COLO829 (cell line): ENCODE data around the gene EP300.
"Not testable (repeated sequence)": the region's sequence is repeated elsewhere in the genome, so short reads cannot be mapped to it uniquely, and the experiment has no call there.

Source experiments
- DNase-seq: peaks from one replicate; pipeline ENCODE4 v3.0.0; 2012; ENCODE audit warnings: low spot score

Gene EP300

DNA sequence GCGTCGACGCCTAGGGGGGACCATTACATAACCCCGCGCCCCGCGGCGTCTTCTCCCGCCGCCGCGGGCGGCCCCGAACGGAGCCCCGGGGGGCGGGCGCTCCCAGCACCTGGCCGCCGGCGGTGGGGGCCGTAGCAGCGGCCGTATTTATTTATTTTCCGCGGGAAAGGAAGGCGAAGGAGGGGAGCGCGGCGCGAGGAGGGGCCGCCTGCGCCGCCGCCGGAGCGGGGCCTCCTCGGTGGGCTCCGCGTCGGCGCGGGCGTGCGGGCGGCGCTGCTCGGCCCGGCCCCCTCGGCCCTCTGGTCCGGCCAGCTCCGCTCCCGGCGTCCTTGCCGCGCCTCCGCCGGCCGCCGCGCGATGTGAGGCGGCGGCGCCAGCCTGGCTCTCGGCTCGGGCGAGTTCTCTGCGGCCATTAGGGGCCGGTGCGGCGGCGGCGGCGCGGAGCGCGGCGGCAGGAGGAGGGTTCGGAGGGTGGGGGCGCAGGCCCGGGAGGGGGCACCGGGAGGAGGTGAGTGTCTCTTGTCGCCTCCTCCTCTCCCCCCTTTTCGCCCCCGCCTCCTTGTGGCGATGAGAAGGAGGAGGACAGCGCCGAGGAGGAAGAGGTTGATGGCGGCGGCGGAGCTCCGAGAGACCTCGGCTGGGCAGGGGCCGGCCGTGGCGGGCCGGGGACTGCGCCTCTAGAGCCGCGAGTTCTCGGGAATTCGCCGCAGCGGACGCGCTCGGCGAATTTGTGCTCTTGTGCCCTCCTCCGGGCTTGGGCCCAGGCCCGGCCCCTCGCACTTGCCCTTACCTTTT lies at the start of gene EP300:
TSS of gene EP300 (plus strand) at position 570 of the 795 bp plus-strand sequence. CDS start 413 bp downstream, outside the sequence.
- DNase-seq: peak; percentile 60

DNA sequence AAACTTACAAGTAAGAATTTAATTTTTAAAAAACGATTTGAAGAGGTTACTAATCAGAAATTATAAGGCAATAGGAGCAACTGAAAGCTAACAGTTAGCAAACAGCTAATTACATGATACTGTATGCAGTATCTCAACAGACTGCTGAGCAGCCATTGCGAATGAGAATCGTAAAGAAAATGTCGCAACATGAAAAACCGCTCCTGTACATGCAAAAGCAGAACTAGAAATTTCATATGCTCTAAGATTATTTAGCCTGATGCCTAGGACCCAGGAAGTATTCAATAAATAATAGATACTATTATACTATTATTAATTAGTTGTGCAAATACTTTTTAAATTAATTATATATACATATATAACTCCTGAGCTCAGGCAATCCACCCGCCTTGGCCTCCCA lies 48.7 kb upstream of the EP300 start:
- DNase-seq: no peak

DNA sequence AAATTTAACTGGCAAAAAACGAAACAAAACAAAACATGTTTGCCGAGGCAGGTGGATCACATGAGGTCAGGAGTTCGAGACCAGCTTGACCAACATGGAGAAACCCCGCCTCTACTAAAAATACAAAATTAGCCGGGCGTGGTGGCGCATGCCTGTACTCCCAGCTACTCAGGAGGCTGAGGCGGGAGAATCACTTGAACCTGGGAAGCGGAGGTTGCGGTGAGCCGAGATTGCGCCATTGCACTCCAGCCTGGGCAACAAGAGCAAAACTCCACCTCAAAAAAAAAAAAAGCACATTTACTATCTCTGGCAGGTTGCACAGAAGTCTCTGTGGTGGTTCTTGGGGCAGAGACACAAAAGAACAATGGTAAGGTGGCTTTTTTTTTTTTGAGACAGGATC lies 46.8 kb upstream of the EP300 start:
- DNase-seq: not testable (repeated sequence)

DNA sequence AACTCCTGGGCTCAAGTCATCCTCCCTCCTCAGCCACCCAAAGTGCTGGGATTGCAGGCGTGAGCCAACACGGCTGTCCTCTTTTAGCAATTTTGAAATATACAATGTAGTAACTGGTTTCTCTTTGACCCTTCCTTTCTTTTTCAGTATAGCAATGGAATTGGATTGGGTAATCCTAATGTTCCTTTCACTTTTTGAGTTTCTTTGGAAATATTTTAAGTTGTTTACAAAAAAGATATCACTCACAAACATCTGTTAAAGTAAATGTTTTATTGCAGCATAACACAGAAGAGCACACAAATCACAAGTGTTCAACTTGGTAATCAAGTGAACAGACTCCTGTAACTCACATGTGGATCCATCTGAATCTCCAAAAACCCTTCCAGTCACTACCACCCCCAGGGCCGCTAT lies 44.6 kb upstream of the EP300 start:
- DNase-seq: no peak

GRCh38 chr22:41048345-41048744 lies 44.0 kb upstream of the EP300 start:
- not testable (repeated sequence) for DNase-seq

DNA sequence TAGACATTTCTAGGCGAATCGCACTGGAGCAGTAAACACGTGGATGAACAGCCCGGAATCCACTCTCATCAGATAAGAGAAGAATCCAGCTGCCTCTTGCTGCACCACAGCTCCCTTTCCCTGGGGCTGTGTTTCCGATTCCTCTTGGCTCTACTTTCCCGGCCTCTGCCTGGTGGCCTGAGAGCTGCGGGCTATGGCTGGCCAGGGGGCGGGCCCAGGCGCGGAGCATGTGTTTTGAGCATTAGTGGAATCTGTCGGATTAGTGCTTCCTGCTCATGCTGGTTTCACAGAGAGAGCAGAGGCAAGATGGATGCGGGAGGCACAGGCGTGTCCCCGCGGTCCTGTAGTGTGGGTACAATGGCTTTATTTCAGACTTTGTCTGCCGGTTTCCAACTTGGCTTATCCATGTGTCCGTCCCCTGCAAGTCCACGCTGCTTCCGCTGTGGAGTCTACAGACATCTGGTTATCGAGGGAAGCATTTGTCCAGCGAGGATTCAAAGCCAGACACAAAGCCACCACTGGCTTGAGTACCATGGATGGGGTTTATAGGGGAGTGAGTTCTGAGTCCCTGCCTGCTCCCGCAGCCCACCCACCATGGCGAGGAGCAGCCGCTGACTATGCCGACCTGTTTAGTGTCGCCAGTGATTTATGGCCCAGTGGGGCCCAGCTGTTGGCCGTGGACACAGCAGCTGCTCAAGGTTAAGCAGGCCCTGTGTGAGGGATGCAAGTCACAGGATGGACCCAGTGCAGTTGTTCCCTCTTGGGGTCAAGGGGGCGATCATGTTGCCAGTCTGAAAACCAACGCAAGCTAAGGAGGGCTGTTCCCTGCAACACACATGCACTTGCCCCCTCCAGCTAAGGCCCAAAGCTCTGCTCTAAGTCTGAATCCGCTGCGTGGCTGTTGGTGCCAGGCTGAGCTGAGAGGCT lies 43.3 kb upstream of the EP300 start:
- DNase-seq: no peak

DNA sequence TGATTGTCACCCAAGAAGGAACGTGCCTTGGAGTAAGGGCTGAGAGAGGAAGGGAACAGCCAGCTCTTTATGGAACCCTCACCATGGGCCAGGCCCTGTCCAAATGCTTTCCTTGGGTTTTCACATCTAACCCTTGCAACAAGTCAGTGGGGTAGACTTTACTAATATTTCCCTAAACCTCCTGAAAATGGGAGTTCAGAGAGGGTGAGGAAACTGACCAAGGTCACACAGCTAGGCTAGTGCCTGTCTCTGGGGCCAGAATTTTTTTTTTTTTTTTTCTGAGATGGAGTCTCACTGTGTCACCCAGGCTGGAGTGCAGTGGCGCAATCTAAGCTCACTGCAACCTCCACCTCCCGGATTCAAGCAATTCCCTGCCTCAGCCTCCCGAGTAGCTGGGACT lies 42.6 kb upstream of the EP300 start:
- not testable (repeated sequence) for DNase-seq

DNA sequence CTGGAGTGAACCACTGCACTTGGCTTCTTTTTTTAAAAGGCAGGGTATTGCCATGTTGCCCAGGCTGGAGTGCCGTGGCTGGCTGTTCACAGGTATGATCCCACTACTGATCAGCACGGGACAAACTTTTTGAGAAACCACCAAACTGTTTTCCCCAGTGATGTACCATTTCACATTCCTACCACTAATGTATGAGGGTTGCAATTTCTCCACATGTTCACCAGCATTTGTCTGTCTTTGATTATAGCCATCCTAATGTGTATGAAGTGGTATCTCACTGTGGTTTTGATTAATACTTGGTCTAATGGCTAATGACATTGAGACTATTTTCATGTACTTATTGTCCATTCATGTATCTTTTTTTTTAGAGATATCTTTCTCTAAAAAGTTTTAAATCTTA lies 41.5 kb upstream of the EP300 start:
- DNase-seq: no peak

DNA sequence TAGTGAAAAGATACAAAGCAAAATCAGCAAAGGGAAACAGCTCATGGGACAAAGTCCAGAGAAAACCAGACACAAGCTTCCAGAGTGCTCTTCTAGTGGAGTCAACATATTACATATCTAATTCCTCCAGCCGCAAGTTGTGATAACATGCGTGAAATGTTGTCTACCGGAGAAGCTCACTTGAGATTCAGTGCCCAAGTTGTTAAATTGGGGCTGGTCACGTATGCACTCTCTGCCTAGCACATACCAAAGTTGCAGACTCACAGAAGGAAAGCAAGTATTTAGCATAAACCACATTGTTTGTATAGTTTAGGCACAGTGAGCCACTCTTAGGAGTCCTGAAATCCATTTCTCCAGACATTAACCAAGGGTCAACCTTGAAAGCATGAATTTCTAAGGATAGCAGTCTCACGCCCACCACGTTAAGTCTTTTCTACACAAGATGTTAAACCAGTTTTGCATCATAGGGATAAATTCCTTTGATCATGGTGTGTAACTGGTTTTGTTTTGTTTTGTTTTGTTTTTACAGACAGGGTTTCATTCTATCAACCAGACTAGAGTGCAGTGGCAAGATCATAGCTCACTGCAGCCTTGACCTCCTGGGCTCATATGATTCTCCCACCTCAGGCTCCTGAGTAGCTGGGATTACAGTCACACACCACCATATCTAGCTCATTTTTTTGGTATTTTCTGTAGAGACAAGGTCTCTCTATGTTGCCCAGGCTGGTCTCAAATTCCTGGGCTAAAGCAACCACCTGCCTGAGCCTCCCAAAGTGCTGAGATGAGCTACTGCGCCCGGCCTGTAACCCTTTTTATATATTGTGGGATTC lies 39.5 kb upstream of the EP300 start:
- no peak for DNase-seq

GRCh38 chr22:41057076-41057475 lies 35.3 kb upstream of the EP300 start:
- DNase-seq: no peak

DNA sequence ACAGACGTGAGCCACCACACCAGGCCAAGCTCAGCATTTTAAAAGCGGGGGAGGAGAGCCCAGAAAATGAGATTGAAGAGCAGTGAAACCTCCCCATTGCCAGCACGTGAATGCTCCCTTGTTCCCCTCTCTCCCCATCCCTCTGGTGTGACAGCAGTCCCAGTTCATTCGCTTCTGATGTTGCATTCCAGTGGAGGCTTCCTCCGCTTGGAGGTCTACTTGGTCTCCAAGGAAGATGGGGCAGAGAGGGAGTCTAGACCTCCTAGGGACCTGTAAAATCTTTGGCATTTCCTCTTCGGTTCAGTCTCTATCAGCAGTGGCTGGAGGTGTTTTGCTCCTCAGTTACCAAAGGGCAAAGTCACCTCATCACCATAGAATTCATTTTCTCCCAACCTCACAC lies 30.2 kb upstream of the EP300 start:
- DNase-seq: no peak

- not testable (repeated sequence) for DNase-seq
Measured at GRCh38 chr22:41064326-41064725, 28.1 kb upstream of the EP300 start.

DNA sequence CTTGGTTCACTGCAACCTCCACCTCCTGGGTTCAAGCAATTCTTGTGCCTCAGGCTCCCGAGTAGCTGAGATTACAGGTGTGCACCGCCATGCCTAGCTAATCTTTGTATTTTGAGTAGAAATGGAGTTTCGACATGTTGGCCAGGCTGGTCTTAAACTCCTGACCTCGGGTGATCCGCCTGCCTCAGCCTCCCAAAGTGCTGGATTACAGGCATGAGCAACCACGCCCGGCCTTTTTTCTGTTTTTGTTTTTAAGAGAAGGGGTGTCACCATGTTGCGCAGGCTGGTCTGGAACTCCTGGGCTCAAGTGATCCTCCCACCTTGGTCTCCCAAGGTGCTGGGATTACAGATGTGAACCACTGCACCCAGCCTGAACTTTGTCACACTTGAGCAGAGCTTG lies 26.1 kb upstream of the EP300 start:
- not testable (repeated sequence) for DNase-seq

DNA sequence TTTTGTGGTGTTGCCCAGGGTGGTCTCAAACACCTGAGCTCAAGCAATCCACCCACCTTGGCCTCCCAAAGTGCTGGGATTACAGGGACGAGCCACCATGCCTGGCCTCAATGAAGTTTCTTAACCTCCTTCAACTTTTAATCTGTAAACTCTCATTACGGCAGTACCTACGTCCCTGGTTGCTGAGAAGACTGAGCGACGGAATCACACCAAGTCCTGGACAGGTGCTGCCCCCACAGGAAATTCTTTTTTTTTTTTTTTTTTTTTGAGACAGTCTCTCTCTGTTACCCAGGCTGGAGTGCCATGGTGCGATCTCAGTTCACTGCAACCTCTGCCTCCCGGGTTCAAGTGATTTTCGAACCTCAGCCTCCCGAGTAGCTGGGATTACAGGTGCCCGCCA lies 24.4 kb upstream of the EP300 start:
- not testable (repeated sequence) for DNase-seq

- no peak for DNase-seq
Measured at GRCh38 chr22:41070665-41071331, 21.6 kb upstream of the EP300 start.

- no peak for DNase-seq
Measured at GRCh38 chr22:41074061-41074460, 18.3 kb upstream of the EP300 start.

- no peak for DNase-seq
Measured at GRCh38 chr22:41074466-41074865, 17.9 kb upstream of the EP300 start.

DNA sequence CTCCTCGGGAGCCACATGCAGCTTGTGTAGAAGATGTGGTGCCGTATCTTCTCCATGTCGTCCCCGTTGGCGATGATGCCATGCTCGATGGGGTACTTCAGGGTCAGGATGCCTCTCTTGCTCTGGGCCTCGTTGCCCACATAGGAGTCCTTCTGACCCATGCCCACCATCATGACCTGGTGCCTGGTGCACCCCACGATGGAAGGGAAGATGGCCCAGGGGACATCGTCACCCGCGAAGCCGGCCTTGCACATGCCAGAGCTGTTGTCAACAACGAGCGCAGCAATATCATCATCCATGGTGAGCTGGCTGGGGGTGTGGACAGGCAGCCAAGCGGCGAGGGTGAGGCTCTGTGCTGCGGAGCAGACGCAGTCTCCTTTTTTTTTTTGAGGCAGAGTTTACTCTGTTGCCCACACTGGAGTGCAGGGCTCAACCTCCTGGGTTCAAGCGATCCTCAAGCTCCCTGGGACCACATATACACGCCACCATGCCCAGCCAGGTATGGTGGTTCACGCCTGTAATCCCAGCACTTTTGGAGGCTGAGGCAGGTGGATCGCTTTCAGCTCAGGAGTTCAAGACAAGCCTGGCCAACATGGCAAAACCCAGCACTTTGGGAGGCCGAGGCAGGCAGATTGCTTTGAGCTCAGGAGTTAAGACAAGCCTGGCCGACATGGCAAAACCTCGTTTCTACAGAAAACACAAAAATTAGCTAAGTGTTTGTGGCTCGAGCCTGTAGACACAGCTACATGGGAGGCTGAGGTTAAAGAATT lies 17.3 kb upstream of the EP300 start:
- DNase-seq: no peak

- DNase-seq: no peak
Measured at GRCh38 chr22:41075946-41076345, 16.4 kb upstream of the EP300 start.

DNA sequence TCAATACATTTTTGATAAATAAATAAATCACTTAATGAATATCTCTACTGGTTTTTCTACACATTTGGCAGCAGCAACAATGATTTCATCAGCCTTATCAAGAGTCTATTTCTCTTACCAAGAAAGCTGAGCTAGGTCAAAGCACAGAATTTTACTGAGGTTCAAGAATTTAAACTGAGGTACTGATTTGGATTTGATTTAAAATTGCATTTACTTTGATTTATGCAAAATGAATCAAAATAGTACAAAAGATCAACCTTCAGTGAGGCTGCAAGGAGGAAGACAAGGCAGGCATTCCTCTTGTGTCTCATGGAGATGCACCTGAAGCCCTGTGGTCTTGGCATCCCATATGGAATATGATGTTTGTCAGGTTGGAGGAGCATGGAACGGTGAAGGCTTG lies 15.5 kb upstream of the EP300 start:
- no peak for DNase-seq

DNA sequence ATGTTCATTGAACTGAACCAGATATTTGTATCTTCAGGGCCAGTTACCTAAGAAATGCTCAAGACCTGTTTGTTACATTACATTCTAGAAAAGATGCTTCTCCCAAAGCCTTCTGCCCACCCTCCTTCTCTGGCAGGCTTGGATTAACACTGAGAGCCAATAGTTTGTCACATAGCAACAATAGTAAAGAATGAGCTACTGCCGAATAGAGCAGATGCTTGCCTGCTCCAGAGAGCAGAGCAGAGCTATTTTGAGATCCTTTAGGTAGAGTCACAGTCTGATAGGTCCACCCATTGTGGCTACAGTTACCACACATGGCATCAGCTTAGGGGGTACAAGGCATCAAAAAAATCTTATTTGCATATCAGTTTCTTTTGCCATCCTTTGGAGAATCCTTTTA lies 13.5 kb upstream of the EP300 start:
- DNase-seq: no peak
